ENCODE results near the gene FGFRL1. TPM values are rescaled to one million over a fixed set of nuclear protein-coding genes. Genes with fewer than 3 reads are reported as not detected.

Gene FGFRL1, protein sequence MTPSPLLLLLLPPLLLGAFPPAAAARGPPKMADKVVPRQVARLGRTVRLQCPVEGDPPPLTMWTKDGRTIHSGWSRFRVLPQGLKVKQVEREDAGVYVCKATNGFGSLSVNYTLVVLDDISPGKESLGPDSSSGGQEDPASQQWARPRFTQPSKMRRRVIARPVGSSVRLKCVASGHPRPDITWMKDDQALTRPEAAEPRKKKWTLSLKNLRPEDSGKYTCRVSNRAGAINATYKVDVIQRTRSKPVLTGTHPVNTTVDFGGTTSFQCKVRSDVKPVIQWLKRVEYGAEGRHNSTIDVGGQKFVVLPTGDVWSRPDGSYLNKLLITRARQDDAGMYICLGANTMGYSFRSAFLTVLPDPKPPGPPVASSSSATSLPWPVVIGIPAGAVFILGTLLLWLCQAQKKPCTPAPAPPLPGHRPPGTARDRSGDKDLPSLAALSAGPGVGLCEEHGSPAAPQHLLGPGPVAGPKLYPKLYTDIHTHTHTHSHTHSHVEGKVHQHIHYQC
- total RNA-seq, result 10 to 100 TPM in 5 of 8 experiments, 1 to 10 TPM in 3; 5.4 to 42.4 (median 15.0) TPM

DNA sequence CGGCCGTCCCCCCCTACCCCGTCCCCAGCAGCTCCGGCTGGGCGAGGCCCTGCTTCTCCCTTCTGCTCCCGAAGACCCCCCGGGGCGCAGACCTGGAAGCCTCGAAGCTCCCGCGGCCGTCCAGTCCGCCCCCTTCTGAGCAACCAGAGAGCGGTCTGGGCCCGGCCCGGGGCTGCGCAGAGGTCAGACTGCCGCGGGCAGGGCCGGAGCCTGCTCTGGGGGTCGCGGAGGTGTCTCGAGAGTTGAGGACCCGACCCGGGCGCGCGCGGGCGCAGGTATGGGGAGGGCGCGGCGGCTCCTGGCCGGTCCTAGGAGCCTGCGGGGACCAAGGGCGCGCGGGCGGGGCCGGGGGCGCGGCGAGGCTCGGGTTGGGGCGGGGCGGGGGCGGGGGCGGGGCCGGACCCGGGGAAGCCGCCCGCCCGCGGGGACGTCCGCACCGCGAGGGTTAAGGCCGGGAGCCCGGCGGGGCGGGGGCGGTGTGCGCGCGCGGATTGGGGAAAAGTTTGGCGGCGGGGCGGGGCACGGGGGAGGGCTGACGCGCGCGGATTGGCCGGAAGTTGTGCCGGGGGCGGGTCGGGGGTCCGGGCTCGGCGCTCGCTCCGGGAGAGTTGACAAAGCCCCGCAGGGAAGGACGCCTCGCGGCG is at the start of gene FGFRL1:
Gene FGFRL1 (plus strand): TSS at position 605 of the 644 bp plus-strand sequence. CDS start 860 bp downstream, outside the sequence.
- whole genome bisulfite sequencing, 10 experiments, result no CpG with 5 or more reads among the region's 89 CpGs
- in situ Hi-C loops (cut with MboI; ENCODE audit: low pct_unique_long_range_greater_than_20kb in 2 of 9, low sequenced_read_pairs in 9 of 9, unreplicated experiment in 9 of 9), result no loop called here
- Histone ChIP-seq H3K4me1 (replicated peaks in 1 of 2) (peaks cover 34 to 51% of the 10 kb centered on the region in 2 donors), H3K27ac (no peak within 1 kb of the TSS), H3K4me3 (peak within 1 kb of the TSS; percentile 22 to 57 (median 38))
- peak; percentile 4 to 65 (median 19) for ATAC-seq (replicated peaks in 6 of 8)

- 72 to 100% (median 95%) methylated on average over 1 to 11 of the region's 54 CpGs; no CpG with 5 or more reads in 6 of the 10 experiments for WGBS, 10 experiments
- ATAC-seq (replicated peaks in 6 of 8), result peak in 1 of 8 experiments; percentile 6
- in situ Hi-C loops (cut with MboI; ENCODE audit: low pct_unique_long_range_greater_than_20kb in 2 of 9, low sequenced_read_pairs in 9 of 9, unreplicated experiment in 9 of 9), result no loop called here
- Histone ChIP-seq H3K27ac (no peak overlapping the region), H3K4me3 (no peak overlapping the region), H3K4me1 (replicated peaks in 1 of 2) (peaks cover under 1 to 1% of the 10 kb centered on the region in 2 donors)
Observed at GRCh38 chr4:962231-963208, 48.9 kb upstream of the FGFRL1 start.

DNA sequence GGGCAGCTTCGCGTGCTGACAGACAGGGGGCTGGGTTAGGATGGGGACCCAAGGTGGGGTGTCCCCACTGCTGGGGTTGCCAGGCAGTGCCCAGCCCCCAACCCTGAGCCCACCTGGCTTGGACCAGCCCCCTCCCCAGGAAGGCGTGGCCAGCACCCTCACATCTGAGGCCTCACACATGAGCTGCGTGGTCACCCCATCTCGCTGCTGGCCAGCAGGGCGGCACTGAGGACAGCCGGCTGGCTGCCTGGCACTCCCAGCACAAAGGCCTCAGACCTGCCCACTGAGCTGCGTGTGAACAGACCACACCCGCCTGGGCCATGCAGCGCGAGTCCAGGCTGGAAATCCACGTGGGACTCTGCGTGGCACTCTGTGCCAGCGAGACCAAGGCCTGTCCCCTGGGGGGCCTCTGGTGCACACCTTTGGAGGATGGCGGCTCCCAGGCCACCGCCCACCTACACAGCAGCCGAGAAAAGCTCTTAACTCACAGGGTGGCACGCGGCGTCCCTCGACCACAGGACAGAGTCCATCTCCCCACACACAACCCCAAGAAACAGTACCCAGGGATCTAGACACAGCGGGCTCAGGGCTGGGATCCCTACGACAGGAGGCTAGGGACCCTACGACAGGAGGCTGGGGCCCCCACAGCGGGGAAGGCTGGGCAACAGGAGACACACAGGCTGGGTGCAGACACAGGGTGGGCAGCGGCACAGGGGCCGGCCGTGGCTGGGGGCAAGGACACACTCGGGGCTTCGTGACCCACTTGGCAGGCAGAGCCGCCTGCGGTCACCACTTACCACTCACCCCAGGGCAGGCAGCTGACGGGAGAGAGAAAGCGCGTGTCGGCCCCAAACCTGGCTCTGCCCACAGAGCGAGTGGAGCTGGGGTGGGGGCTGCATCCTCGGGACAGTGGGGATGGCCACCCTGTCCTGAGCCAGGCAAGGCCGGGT is 47.9 kb upstream of the FGFRL1 start:
- WGBS, 10 experiments, result 80 to 100% (median 83%) methylated on average over 1 to 7 of the region's 39 CpGs; no CpG with 5 or more reads in 5 of the 10 experiments
- peaks cover 4 to 5% of the 10 kb centered on the region in 2 donors for H3K4me1 ChIP-seq (replicated peaks in 1 of 2)
- H3K4me3 ChIP-seq, result no peak overlapping the region
- ATAC-seq (replicated peaks in 6 of 8), result no peak
- in situ Hi-C loops (cut with MboI; ENCODE audit: low pct_unique_long_range_greater_than_20kb in 2 of 9, low sequenced_read_pairs in 9 of 9, unreplicated experiment in 9 of 9), result no loop called here
- no peak overlapping the region for H3K27ac ChIP-seq

DNA sequence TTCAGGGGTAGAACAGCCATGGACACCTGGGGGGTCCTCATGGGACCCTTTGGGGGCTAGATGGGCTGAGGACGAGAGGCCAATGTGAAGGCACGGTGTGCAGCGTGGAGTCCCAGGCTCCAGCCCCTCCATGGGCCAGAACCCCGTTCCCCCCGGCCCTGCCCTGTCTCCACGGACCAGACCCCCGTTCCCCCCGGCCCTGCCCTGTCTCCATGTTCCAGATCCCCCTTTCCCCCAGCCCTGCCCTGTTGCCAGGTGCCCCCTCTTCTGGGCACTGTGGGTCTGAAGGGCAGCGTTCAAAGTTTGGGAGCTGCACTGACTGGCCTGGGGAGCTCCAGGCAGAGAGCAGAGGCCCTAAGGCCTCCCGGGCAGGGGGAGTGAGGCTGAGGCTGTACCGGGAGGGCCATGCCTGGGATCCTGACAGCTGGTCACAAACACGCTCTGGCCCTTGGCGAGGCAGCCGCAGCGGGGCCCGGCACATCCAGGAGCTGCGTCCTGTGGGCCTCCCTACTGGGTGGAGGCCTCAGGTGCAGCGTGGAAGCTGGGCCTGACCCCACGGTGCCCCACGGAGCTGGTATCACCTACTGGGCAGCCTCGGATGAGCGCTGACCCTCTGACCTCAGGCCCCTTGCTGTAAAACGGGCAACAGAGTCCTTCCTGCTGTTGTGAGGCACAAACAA is 46.9 kb upstream of the FGFRL1 start:
- H3K4me3 ChIP-seq, result no peak overlapping the region
- H3K4me1 ChIP-seq (replicated peaks in 1 of 2), result peaks cover 4 to 5% of the 10 kb centered on the region in 2 donors
- WGBS, 10 experiments, result 40 to 92% (median 73%) methylated on average over 1 to 5 of the region's 23 CpGs; no CpG with 5 or more reads in 6 of the 10 experiments
- in situ Hi-C loops (cut with MboI; ENCODE audit: low pct_unique_long_range_greater_than_20kb in 2 of 9, low sequenced_read_pairs in 9 of 9, unreplicated experiment in 9 of 9), result no loop called here
- no peak overlapping the region for H3K27ac ChIP-seq
- ATAC-seq (replicated peaks in 6 of 8), result no peak

DNA sequence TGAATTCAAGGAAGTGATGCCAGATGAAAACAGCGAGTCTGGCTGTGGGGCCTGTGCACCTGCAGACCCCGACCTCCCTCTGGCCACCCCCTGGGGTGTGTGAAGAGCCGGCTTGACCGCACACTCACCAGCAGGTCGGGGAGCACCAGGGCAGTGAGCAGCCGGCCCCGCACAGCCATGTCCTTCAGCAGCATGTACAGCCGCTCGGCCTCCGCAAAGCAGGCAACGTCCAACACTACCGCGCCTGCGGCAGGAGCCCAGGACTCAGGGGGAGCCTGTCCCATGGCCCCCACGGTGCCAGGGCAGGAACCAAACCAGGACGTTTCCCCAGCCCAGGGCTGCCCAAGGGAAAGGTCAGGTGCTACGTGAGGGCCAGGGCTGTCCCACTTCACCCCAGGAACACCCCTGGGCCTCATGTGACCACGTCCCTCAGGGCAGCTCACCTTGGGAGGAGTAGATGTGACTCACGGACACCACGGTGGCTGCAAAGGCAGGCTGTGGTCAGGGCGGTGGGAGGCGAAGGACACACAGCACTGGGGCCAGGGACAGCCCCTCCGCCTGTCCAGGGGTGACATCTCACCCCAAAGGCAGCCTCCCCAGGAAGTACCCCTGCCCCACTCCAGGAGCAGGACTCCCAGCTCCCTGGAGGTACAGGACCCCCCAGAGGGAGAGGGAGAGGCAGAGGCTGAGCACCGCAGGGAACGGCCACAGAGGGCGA is 46.2 kb upstream of the FGFRL1 start:
- Histone ChIP-seq H3K4me3 (no peak overlapping the region), H3K27ac (no peak overlapping the region), H3K4me1 (replicated peaks in 1 of 2) (peaks cover 4 to 5% of the 10 kb centered on the region in 2 donors)
- no peak for ATAC-seq (replicated peaks in 6 of 8)
- 67 to 100% (median 86%) methylated on average over 1 to 12 of the region's 26 CpGs; no CpG with 5 or more reads in 2 of the 10 experiments for WGBS, 10 experiments
- in situ Hi-C loops (cut with MboI; ENCODE audit: low pct_unique_long_range_greater_than_20kb in 2 of 9, low sequenced_read_pairs in 9 of 9, unreplicated experiment in 9 of 9), result no loop called here

DNA sequence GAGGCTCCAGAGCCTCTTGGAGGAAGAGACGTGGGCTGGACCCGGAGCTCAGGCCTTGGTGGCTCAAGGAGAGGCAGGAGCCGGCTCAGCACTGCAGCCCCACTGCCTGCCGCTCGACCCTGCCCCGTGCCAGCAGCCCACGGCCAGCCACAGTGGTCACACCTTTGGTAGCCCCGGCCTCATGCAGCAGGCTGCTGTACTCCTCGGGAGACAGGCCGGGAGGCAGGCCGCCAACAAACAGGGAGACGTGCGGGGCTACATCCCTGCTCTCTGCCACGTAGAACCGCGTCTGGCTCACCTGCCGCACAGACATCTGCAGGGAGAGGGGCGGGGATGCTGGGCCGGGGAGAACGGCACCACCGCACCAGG is 45.7 kb upstream of the FGFRL1 start:
- Histone ChIP-seq H3K4me3 (no peak overlapping the region), H3K4me1 (replicated peaks in 1 of 2) (peaks cover 4 to 5% of the 10 kb centered on the region in 2 donors), H3K27ac (no peak overlapping the region)
- ATAC-seq (replicated peaks in 6 of 8), result no peak
- WGBS, 10 experiments, result 93 to 95% methylated on average over 3 to 4 of the region's 21 CpGs; no CpG with 5 or more reads in 8 of the 10 experiments
- in situ Hi-C loops (cut with MboI; ENCODE audit: low pct_unique_long_range_greater_than_20kb in 2 of 9, low sequenced_read_pairs in 9 of 9, unreplicated experiment in 9 of 9), result no loop called here

DNA sequence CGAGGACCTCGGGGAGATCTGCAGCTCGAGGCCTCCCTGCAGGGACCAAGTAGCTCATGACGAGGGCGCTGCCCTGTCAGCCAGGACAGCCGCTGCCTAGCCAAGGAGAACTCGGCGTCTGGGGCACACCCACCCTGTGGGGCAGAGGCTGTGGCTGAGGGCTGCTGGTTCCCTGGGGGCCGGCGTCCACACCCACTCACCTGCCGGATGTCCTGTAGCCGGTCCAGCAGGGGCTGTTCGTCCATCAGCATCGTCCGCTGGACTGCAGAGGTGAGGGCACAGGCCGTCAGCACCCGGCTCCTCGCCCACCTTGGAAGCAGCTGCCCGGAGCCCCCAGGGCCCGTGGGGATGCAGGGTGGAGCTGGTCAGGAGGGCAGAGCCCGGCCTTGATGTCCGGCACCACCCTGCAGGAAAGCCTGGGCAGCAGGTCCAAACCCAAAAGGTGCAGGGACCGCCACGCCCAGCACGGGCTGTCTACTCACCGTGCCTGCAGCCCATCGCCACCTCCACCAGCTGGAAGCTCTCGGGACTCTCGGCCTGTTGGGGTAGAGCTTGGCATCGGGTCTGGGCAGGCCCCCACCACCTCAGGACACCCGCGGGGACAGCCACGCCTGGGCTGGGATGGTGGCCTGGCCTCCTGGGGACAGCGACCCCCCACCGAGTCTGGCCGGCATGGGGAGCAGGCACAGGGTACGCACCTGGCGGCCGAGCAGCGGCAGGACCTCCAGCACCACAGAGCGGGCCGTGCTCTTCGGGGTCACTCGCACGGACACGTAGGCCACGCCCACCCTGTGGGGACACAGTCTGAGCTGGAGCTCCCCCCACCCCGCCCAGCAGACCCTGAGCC is 44.9 kb upstream of the FGFRL1 start:
- ATAC-seq (replicated peaks in 6 of 8), result no peak
- H3K4me3 ChIP-seq, result no peak overlapping the region
- in situ Hi-C loops (cut with MboI; ENCODE audit: low pct_unique_long_range_greater_than_20kb in 2 of 9, low sequenced_read_pairs in 9 of 9, unreplicated experiment in 9 of 9), result no loop called here
- no peak overlapping the region for H3K27ac ChIP-seq
- peaks cover 4 to 7% of the 10 kb centered on the region in 2 donors for H3K4me1 ChIP-seq (replicated peaks in 1 of 2)
- 78 to 100% (median 100%) methylated on average over 1 to 9 of the region's 48 CpGs; no CpG with 5 or more reads in 5 of the 10 experiments for WGBS, 10 experiments

- peak in 1 of 8 experiments; percentile 11 for ATAC-seq (replicated peaks in 6 of 8)
- H3K4me3 ChIP-seq, result peak overlapping the region in 1 of 5 donors; percentile 0
Observed at GRCh38 chr4:967113-968104, 44.0 kb upstream of the FGFRL1 start.

DNA sequence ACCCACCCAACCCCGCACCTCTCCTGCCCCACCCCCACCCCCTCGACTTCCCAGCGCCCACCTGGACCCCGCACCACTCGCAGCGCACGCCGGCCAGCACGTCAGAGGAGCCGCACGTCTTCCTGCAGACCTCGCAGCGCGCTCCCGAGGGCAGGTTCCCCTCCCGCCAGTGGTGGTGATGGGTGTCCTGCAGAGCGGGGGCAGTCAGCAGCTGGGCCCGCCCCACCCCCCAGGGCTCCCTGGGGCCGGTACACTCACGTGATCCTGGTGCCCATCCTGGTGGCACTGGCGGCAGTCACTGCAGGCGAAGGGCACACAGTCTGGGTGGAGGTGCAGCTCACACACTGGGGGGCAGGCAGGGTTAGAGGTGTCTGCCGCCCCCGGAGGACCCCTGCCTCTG is 43.2 kb upstream of the FGFRL1 start:
- Histone ChIP-seq H3K27ac (no peak overlapping the region), H3K4me1 (replicated peaks in 1 of 2) (peaks cover 13 to 17% of the 10 kb centered on the region in 2 donors), H3K4me3 (no peak overlapping the region)
- in situ Hi-C loops (cut with MboI; ENCODE audit: low pct_unique_long_range_greater_than_20kb in 2 of 9, low sequenced_read_pairs in 9 of 9, unreplicated experiment in 9 of 9), result no loop called here
- ATAC-seq (replicated peaks in 6 of 8), result no peak
- WGBS, 10 experiments, result no CpG with 5 or more reads among the region's 24 CpGs

More at GRCh38 chr4:967113-968104, 44.0 kb upstream of the FGFRL1 start:
- Histone ChIP-seq H3K4me1 (replicated peaks in 1 of 2) (peaks cover 11 to 14% of the 10 kb centered on the region in 2 donors), H3K27ac (no peak overlapping the region)
- in situ Hi-C loops (cut with MboI; ENCODE audit: low pct_unique_long_range_greater_than_20kb in 2 of 9, low sequenced_read_pairs in 9 of 9, unreplicated experiment in 9 of 9), result no loop called here
- 14% methylated on average over 7 of the region's 76 CpGs; no CpG with 5 or more reads in 9 of the 10 experiments for WGBS, 10 experiments
